ENCODE data around the gene UXS1.
"Not testable (repeated sequence)": the region's sequence is repeated elsewhere in the genome, so short reads cannot be mapped to it uniquely, and the experiment has no call there.

UXS1 gene

DNA sequence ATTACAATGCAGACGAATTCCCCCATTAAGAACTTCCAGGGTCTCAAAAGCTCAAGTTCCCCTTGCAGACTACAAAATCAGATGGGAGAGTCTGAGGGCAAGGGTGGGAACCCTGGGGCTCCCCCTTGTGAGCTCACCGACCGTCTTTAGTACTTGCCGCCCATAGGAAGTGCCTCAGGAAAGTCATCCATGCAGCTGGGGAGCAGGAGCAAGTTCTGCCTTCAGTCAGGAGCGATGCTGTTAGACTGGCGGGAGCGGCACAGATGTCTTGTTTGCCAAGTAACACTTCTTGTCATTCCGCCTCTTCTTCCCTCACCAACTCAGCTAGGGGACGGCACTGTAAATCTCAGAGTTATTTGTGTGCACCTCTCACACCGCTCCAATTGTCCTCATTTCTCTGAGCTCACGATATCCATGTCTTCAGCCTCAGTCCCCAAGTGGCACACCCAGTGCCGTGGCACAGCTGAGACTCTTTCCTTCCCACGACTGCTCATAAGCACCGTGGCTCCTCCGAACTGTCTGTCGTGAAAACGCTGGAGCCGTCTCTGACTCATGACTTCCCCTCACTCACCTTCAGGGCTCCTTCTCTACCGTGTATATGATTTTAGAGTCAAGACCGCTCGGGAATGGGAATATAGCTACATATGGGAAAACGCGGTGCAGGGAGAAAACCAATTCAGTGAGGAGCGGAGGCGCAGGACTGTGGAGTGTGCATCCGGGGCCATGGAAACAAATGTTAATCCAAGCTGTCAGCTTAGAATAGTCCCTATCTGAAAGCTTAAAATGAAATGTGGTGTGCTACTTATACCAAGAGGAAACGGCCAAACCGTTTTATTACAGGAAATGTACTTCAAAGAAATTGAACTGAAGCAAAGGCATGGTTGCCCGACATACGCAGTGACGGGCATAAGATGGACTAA, 34.0 kb downstream of the UXS1 start:
- DNase-seq = peak in 4 of 5 donors; percentile 33 to 87 (median 42)

DNA sequence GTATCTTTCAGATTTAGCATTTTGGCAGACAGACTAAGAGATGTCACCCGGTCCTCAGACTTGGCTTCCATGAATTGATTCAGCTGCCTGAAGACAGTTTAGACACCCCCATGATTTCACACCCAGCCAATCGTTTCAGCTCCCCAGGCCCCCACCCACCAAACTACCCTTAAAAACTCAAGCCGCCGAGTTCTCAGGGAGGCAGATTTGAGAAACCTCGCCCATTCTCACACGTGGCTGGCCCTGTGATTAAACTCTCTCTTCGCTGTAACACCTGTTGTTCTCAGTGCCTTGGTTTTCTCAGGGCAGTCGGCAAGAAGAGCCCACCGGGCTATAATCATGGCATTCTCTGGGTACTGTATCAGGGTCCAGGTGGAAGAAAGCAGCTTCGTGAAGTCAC, 35.2 kb downstream of the UXS1 start:
- DNase-seq = peak in 2 of 5 donors; percentile 29 to 60

DNA sequence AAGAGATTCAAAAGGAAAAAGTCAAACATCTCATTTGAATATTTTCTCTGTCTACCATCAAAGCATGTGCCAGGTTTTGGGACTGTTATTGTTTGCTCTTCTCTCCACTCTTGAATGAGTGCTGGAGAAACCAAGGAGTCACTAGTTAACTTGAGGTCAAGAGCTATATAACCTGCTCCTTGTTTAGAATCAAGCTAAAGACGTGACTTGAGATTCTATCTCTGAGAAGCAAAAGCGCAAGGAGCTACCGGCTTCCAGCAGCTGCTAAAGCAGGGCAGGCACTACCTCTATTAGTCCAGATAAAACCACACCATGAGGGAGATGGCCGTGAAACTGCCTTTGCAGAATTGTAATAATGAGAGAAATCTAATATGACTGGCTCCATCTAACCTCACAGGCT, 36.0 kb downstream of the UXS1 start:
- DNase-seq = no peak

DNA sequence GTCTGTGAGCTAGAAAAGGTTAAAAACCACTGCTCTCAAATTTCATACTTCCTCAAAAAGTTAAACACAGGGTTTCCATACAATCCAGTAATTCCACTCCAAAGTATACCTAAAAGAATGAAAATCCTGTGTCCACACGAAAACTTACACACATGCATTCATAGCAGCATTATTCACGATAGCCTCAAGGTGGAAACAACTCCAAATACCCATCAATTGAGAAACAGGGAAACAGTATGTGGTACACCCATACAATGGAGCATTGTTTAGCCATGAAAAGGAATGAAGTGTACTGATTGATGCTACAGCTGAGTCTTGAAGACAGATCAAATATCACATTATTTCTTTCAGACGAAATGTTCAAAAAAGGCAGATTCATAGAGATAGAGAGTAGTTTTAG, 36.7 kb downstream of the UXS1 start:
- no peak for DNase-seq

DNA sequence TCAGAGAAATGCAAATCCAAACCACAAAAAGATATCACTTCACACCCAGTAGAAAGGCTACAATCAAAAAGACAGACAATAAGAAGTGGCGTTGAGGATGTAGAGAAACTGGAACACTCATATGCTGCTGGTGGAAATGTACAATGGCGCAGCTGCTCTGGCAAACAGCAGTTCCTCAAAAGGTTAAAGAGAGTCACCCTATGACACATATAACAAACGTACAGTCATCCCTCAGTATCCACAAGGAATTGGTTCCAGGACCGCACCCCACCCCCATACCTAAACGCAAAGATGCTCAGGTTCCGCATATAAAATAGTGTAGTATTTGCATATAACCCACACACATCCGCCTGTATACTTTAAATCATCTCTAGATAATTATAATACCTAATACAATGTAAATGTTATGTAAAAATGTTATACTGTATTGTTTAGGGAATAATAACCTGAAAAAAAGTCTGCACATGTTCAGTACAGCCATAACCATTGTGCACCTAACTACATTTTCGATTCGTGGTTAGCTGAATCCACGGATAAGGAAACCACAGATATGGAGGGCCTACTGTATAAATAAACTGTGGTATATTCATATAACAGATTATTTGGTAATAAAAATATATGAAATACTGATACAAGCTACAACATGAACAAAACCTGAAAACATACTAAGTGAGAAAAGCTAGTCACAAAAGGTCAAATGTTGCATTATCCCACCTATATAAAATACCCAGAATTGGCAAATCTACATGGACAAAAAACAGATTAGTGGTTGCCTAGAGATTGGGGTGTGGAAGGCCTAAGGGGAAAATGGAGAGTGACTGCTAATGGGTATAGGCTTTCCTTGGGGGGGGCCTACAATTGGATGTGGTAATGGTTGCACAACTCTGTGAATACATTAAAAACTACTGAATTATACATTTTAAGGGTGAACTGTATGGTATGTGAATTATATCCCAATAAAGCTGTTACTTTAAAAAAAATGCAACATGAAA, 37.5 kb downstream of the UXS1 start:
- no peak for DNase-seq

DNA sequence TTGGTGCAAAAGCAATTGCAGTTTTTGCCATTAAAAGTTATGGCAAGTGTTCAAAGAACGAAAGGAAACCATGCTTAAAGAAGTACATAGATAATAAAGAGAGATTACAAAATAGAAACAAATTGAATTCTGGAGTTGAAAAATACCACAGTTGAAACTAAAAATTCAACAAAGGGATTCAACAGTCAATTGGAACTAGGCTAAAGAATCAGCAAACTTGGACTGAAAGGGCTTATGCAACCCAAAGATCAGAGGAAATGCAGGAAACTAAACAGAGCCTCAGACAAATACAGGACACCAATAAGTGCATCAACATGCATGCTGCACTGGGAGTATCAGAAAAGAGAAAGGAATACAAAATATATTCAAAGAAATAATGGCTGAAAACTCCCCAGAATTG, 40.3 kb downstream of the UXS1 start:
- DNase-seq = no peak

DNA sequence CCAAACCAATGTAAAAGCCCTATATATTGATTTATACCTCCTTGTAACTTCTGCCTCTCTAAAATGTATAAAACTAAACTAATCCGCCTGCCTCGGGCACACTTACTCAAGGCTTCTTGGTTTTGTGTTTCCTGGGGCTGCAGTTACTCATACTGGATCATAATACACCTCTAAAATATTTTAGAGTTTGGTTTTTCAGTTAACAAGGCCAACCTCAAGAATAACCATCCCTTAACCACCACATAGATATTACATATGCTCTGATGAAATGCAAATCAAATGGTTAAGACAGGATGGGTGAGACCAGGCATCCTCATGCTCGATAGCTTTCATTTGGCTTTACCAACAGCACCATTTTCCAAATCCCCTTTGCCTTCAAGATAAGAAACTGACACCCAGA, 46.4 kb downstream of the UXS1 start:
- DNase-seq = peak in 1 of 5 donors; percentile 74

DNA sequence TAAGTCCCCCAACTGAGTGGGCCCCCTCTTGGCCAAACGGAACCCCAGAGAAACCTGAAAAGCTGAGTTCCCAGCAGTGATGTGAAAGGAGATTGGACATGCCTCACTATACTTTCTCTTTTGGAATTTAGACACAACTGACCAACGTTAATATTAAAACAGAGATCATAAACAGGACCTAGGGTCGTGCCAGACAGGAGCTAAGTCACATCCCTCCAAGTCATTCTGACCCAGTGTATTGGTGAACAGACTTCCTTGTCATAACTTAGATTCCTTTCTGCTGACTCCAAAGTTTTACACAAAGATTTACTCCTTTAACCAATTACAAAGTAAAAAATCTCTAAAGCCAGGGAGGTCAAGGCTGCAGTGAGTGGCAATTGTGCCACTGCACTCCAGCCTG, 46.9 kb downstream of the UXS1 start:
- no peak for DNase-seq

DNA sequence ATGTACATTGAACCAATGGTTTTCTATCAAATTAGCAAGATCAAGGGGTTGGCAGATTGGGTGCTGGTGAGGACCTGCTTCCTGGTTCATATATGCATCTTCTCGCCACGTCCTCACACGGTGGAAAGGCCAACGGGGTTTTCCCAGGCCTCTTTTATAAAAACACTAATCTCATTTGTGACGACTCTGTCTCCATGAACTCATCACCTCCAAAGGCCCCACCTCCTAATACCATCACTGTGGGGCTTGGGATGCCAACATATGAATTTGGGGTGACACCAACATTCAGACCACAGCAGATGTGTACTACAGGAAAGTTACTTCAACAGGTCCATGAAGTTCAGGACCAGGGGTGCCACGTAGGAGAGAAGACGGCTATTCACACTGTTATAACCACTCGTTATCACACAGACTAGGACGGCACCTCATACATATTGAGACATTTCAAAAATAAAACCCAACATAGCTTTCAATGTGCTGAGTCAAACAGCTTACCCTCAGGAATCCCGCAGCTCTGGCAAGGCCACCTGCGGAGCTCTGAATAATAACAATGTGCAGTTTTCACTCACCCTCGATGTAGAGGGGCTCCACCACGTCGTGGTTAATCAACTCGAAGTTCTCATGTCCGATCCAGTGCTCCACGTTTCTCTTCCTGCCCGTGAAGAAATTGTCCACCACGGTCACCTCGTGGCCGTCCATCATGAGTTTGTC, 49.3 kb downstream of the UXS1 start:
- DNase-seq = peak; percentile 32 to 61 (median 53)

DNA sequence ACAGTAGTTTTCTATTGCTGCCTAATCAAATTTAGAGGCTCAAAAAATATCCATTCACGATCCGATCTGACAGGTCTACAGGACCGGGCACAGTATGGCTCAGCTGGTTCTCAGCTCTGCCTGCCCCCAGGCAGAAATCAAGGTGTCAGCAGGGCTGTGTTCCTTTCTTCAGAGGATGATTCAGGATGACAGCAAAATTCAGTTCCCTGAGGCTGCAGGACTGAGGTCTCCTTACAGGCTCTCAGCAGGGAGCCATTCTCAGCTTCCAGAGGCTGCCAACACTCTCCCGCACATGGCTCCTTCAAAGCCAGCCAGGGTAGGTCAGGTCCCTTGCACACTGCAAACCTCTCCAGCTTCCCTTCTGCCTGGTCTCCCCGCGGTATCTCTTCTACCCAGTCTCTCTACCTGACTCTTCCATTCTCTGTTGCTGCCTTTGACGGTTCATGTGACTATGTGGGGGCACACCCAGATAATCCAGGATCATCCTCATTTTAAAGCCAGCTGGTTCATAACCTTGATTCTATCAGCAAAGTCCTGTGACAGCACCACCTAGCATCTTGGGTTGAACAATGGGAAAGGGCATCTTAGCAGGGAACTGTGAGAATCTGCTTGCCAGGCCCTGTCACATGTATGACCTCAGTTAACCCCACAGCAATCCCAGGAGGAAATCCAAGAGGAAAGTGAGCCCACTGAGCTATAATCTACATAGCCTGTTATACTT, 50.4 kb downstream of the UXS1 start:
- no peak for DNase-seq

DNA sequence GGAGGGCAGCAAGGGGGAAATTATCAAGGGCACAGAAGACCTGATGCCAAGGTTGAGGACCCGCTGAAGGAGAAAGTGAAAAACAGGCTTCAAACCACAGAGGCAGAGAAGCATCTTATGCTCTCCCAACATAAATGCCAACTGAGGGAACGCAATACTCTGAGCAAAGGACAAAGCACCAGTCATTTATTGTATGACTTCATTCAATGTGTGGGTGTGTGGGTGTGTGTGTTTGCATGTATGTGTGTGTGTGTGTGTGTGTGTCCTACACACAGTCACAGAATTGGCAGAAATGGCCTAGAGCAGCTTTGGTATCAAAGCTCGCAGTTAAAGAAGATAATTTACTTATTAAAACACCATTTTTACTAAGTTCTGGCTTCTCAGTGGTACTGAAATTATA, 51.4 kb downstream of the UXS1 start:
- no peak for DNase-seq

DNA sequence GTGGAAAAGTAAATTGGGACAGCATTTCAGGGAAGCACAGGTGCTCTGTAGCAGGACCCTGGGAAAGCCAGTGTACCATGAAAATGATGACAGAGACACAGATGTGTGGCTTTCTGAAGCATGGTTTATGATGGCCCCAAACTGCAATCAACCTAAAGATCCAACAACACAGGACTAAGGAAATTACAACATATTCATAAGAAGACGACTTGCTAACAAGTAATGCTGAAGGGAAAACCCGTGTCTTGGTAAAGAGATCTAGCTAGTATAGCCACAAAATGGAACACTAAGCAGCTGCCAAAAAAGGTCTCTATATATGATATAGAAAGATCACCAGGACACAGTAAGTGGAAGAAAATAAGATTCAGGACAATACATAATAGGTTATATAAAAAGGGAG, 53.2 kb downstream of the UXS1 start:
- DNase-seq = no peak

DNA sequence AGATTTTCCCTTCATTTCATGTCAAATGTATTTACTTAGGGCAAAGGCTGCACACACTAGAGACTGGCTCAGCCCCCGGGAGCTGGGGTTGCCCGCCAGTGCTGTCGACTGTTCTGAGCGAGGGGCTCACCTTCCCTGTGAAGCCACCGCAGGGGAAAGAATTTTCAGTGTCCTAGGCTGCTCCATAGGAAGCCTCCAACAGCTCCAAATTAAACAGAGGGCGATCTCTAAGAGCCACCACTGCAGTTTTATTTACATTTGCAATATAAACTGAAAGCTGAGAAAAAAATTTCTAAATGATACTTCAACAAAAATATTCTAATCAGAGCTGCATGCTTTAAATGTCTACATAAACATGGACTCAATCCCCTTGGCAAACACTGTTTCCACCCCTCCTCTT, 54.0 kb downstream of the UXS1 start:
- DNase-seq = no peak

DNA sequence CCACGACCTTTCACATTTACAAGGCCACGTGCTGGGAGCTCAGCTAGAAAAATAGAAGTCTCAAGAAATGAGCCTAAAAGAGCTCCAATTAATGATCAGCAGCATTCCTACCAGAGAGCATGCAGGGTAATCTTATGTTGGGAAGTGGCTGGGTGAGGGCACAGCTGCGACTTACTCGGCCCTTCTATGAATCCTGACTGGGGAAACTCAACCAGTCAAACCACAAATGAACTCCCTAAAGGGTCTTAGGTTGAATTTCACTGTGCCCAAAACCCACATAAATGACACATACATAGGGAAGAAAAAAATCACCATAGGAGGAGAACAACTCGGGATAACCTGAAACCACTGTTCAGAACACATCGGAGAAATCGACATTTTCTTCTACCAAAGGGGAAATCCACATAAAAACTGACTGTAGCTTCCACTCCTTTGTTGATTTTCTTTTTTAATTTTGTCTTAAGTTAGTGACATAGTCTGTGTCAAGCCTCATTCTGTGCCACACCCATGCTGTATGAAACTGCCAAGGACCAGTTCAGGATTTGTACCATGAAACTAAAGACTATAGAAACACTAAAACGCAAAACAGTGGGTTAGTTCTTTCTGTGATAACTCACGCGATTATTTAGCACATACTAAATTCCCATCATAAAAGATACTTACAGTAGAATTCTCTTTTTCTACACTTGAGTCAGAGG, 54.7 kb downstream of the UXS1 start:
- no peak for DNase-seq

DNA sequence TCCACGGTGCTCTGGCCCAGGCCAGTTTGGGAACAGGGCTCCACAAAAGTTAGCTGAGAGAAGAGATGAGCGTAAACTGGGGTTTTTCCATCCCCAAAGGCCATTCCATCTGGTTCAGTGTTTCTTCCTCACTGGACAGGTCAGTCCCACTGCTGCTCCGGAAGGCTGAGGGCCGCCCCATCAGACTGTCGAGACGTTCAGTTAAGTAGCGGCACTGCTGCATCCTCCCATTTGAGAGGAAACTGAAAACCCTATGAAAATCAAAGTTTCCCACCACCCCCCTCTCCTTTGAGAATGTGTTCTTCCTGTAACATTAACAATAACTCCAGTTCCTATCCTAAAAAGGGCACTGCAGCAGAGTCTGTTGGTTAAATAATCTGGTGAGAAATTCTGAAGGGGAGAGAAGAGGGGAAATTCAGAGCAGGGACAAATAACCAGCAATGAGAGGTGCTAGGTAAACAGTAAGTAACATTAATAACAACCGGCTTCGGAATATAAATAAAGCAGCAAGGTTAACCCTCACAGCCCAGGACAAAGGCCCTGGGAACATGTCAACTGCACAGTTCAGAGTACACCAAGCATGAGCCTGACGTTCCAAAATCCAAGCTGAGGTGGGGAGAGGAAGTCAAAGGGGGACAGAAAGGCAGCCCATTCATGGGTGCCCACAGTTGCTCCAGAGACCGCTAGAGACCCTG, 55.4 kb downstream of the UXS1 start:
- no peak for DNase-seq

DNA sequence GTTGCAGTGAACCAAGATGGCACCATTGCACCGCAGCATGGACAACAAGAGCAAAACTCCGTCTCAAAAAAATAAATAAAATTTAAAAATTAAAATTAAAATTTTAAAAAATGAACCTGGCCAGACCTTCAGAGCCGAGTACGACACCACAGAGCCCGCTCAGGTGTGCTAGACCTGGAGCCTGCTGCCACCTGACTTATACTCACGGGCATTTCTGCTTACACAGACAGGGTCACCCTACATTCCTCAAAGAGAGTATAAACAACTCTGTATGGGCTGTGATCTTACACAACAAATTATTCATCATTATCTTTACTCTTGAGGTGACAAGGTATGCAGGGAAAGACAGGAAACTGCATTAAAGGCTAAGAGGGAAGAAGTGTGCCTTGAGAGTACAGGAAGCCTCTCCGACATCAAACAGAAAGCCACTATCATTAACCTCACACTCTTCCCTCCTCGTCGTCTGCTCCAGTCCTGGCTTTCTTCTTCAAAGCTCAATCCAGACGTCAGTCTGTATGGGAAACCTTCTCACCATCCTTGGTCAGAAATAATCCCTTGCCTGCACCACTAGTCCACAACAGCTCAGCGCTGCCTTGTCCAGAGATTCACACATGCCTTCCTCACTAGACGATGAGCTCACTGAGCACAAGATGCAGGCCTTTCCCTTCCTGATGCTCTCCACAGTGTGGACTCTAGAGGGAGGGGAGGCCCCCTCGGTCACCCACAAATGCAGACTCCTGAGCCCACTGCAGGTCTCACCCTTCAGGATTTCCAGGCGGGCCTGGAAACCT, 56.2 kb downstream of the UXS1 start:
- peak in 2 of 5 donors; percentile 13 to 27 for DNase-seq

DNA sequence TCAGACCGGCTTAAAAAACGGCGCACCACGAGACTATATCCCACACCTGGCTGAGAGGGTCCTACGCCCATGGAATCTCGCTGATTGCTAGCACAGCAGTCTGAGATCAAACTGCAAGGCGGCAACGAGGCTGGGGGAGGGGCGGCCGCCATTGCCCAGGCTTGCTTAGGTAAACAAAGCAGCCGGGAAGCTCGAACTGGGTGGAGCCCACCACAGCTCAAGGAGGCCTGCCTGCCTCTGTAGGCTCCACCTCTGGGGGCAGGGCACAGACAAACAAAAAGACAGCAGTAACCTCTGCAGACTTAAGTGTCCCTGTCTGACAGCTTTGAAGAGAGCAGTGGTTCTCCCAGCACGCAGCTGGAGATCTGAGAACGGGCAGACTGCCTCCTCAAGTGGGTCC, 62.9 kb downstream of the UXS1 start:
- DNase-seq = not testable (repeated sequence)

DNA sequence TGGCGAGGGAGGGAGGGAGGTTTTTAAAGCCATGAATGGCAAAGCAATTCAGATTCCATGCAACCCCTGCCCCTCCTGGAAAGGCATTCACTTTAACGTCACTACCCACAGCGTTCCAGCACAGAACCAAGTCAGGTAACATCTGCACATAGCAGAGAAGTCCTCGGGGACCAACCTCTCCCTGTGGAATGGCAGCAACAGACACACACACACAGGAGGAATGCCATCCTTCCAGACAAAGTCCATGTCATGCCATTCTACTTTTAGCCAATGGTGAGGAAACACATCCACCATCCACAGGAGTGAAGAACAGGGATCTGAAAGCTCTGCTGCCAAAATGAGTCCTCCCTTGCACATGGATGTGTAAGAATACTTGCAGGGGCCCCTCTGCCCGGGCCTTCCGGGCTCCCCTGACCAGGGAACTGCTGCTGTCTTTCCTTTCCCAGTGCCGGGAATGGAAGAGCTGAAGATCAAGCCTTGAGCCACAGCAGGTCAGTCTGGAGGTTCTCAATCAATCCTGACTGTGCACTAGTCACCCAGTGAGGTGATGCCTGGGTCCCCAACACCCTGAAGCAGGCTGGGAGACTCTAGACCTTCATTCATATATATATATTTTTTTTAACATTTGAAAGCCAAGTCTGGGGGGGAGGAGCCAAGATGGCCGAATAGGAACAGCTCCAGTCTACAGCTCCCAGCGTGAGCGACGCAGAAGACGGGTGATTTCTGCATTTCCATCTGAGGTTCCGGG, 63.7 kb downstream of the UXS1 start:
- no peak for DNase-seq

DNA sequence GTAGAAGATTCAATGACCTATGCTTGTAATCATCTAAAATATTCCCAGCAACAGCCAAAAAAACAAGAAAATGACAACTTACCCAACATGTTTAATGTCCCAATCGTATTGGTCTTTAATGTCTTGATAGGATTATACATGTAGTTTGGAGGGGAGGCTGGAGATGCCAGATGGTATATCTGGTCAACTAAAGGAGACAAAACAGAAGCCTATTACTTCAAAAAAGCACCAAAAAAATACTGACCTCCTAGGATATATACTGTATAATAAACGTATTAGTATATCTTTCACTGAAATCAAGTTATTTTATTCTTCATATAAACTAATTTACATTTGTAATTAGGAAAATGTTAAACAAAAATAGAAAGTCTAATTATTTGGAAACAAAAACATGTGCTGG, 64.5 kb downstream of the UXS1 start:
- no peak for DNase-seq
